NCI-H1930 (cell line): Measurements from ENCODE around the gene RNF223.
A peak's percentile ranks its signal among the peaks of the same experiment; 100 is the strongest.
"Not testable (repeated sequence)": the region's sequence is repeated elsewhere in the genome, so short reads cannot be mapped to it uniquely, and the experiment has no call there.

Source experiments
- DNase-seq, 2 experiments: peaks; one replicate each; lab custom pipeline; 2025; lab: John Stamatoyannopoulos, UW

RNF223 gene

GRCh38 chr1:1059494-1060280, 14.4 kb downstream of the RNF223 start:
- DNase-seq = peak; percentile 53 to 93

DNA sequence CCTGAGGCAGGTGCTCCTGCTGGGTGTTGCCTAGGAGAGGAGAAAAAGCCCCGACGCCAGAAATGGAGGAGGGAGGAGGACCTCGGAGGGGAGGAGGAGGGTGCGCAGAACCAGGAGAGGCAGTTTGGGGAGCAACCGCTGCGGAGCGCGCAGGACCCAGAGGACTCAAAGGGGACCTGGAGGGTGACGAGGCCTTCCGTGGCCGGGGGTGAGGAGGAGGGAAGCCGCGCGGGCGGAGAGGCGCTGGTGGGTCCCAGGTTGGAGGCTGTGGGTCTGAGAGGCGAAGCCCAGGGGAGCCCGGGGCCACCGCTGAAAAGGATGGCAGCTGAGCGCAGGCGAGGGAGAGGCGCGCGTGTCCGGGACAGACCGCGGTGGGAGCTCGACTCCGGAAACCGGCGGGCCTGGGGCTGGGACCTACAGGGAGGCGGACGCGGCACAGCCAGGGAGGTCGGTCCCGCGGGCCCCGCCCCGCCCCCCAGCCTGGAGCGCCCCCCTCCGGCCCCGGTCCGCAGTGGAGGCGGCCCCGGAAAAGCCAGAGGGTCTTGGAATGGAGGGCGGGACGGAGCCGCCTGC, 15.1 kb downstream of the RNF223 start:
- peak; percentile 52 to 84 for DNase-seq

DNA sequence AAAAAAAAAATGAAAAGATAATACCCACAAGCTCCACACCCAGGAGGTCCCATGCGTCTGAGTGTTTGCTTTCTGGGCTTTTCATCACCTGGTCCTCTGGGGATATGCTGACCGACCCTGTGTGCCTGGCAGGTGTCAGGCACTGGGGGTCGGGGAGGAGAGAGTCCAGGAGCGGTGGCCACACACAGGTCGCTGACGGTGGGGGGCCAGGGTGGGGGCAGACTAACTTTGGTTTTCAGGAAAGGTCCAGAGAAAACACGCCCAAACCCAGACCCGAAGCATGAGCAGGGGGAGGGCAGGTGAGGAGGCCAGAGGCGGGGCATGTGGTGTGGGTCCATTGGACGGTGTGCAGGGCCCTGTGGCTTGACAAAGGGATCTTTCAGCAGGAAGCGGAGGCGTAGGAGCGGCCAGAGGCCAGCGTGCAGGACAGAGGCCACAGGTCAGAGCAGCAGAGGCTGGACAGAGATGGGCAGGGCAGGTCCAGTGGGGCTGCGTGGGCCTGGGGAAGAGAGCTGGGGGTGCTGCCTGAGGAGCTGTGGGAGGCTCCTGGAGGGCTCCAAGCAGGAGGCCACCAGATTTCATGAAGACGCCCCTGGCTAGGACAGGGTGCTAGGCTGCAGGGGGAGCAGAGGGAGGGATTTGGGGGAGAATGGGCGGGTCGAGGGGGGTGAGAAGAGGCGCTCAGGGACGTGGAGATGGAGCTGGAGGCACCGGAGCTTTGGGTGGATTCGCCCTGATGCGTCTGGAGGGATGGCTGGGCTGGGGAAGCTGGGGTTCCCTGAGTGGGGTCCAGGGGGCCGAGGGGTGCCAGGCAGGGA, 15.8 kb downstream of the RNF223 start:
- no peak for DNase-seq

DNA sequence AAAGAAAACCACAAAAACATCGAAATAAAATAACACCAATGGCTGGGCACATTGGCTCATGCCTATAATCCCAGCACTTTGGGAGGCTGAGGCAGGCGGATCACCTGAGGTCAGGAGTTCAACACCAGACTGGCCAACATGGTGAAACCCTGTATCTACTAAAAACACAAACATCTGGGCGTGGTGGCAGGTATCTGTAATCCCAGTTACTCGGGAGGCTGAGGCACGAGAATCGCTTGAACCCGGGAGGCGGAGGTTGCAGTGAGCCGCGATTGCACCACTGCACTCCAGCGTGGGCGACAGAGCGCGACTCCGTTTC, 16.4 kb downstream of the RNF223 start:
- not testable (repeated sequence) for DNase-seq

DNA sequence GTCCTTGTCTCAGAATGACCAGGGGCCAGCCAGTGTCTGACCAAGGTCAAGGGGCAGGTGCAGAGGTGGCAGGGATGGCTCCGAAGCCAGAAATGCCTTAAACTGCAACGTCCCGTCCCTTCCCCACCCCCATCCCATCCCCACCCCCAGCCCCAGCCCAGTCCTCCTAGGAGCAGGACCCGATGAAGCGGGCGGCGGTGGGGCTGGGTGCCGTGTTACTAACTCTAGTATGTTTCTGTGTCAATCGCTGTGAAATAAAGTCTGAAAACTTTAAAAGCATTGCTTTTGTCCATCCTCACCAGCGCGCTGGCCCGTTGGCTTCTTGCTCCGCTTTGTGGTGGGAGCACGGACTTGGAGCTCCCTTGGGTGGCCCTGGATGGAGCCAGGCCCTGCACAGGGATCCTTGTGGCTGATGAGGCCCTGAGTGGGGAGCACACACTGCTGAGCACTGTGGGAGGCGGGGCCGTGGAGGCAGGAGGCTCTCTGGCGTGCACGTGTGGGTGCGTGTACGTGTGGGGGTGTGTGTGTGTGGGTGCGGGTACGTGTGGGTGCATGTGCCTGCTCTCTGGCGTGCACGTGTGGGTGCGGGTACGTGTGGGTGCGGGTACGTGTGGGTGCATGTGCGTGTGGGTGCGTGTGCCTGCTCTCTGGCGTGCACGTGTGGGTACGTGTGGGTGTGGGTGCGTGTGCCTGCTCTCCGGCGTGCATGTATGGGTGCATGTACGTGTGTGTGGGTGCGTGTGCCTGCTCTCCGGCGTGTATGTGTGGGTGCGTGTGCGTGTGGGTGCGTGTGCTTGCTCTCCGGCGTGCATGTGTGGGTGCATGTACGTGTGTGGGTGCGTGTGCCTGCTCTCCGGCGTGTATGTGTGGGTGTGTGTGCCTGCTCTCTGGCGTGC, 18.0 kb downstream of the RNF223 start:
- DNase-seq = no peak

DNA sequence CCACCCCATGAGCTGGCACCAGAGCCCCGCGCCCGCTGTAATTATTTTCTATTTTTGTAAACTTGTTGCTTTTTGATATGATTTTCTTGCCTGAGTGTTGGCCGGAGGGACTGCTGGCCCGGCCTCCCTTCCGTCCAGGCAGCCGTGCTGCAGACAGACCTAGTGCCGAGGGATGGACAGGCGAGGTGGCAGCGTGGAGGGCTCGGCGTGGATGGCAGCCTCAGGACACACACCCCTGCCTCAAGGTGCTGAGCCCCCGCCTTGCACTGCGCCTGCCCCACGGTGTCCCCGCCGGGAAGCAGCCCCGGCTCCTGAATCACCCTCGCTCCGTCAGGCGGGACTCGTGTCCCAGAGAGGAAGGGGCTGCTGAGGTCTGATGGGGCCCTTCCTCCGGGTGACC, 19.1 kb downstream of the RNF223 start:
- no peak for DNase-seq

DNA sequence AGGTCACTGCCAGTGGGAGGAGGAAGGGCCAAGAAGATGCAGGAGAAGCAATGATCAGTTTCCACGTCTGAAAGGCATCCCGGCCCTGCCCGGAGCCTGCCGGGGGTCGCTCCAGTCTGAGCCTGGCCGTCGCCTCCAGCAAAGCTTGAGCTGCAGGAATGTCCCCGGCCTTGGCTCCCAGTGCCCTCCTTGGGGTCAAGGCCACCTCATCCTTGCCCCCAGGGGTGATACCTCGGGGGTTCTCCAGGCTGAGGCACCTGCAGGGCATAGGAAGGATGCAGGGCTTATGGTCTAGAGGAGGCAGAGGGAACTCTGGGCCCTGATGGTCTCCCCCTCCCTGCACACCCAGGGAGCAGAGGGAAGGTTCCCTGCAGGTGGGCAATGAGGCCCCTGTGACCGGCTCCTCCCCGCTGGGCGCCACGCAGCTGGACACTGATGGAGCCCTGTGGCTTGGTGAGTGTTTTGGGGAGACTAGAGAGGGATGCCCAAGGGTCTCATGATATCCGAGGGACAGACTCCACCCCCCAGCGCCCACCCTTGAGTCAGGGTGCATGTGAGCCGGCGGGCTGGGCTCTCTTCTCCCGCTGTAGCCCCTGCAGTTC, 19.9 kb downstream of the RNF223 start:
- DNase-seq = no peak

- DNase-seq = no peak
These were observed 20.4 kb downstream of the RNF223 start for GRCh38 chr1:1053682-1054081.

DNA sequence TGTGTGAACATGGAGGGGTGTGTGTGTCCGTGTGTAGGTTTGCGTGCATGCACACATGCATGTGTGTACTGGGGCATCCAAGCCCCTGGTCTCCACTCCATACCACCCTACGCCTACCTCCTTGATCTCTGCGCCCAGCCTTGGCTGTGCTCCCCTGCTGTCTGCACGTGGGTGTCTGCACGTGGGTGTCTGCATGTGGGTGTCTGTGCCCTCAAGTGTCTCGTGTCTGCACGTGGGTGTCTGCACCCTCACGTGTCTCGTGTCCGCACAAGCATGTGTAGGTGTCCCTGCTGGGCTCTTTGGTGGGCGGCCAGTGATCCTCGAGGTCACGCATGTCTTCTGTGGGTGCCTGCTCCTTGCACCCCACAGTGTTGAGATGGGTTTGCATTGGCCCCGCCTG, 21.1 kb downstream of the RNF223 start:
- no peak for DNase-seq

- DNase-seq = no peak
These were observed 21.9 kb downstream of the RNF223 start for GRCh38 chr1:1052003-1052840.

DNA sequence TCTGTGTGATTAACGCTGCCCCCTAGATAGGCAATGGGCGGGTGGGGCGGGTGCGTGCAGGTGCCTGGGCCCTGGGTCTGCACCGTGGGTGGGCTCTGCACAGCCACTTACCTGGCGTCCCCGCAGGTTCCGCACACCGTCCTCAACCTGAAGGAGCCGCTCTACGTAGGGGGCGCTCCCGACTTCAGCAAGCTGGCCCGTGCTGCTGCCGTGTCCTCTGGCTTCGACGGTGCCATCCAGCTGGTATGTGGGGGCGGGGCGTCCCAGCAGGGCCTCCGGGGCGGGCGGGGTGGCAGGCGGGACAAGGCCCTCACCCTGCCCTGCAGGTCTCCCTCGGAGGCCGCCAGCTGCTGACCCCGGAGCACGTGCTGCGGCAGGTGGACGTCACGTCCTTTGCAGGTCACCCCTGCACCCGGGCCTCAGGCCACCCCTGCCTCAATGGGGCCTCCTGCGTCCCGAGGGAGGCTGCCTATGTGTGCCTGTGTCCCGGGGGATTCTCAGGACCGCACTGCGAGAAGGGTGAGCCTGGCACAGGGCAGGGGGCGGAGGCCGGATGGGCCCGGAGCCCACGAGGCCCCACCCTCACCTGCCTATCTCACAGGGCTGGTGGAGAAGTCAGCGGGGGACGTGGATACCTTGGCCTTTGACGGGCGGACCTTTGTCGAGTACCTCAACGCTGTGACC, 22.8 kb downstream of the RNF223 start:
- DNase-seq = no peak

DNA sequence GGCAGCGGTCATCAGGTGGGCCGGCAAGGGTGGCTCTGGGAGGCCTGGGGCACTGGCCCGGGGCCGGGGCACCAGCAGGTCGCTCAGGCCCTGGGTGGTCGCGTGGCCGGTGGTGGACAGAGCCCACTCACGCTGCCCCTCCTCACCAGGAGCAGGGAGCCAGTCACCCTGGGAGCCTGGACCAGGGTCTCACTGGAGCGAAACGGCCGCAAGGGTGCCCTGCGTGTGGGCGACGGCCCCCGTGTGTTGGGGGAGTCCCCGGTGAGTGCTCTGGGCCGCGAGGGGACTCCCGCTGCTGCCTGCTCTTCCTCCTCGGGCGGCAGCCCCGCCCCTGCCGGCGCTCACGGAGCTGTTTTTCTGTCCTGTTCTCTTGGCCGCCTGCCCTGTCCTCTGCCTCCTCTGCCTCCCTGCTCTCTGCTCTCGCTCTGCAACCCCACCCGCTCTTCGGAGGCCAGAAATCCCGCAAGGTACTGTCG, 23.5 kb downstream of the RNF223 start:
- DNase-seq = no peak

DNA sequence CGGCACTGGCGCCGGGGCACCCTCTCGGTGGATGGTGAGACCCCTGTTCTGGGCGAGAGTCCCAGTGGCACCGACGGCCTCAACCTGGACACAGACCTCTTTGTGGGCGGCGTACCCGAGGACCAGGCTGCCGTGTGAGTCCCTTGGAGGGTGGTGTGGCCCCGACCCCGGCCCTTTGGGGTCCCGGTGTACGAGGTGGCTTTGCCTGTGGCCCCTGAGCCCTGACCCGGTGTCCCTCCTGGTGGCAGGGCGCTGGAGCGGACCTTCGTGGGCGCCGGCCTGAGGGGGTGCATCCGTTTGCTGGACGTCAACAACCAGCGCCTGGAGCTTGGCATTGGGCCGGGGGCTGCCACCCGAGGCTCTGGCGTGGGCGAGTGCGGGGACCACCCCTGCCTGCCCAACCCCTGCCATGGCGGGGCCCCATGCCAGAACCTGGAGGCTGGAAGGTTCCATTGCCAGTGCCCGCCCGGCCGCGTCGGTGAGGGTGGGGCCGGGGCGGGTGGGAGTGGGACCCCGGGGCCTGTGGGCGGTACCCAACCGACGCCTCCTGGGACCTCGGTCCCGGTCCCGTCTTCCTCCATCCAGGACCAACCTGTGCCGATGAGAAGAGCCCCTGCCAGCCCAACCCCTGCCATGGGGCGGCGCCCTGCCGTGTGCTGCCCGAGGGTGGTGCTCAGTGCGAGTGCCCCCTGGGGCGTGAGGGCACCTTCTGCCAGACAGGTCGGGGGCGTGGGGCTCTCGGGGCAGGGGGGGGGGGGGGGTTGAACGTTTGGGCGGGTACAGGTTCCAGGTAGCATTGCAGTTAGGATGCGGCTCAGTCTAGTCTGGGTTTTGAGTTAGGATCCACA, 24.6 kb downstream of the RNF223 start:
- no peak for DNase-seq

DNA sequence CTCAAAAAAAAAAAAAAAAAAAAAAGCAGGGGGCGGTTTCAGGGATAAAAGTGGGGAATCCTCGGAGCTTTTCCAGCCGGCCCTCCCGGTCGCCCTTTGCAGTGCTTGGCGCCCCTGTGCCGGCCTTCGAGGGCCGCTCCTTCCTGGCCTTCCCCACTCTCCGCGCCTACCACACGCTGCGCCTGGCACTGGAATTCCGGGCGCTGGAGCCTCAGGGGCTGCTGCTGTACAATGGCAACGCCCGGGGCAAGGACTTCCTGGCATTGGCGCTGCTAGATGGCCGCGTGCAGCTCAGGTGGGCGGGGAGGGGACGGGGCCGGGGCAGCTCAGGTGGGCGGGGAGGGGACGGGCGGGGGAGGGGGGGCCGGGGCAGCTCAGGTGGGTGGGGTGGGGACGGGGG, 25.3 kb downstream of the RNF223 start:
- no peak for DNase-seq

GRCh38 chr1:1047963-1048362, 26.1 kb downstream of the RNF223 start:
- no peak for DNase-seq

DNA sequence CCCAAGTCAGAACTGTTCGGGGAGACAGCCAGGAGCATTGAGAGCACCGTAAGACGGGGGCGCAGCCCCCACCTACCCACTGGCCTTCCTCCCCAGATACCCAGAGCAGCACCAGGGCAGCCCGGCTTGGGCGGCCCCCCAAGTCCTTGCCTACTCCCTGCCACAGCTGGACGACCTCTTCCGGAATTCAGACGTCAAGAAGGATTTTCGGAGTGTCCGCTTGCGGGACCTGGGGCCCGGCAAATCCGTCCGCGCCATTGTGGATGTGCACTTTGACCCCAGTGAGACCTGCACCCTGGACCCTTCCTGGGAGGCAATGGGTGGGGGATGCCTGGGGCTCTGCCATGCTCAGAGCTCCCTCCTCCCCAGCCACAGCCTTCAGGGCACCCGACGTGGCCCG, 26.7 kb downstream of the RNF223 start:
- no peak for DNase-seq

DNA sequence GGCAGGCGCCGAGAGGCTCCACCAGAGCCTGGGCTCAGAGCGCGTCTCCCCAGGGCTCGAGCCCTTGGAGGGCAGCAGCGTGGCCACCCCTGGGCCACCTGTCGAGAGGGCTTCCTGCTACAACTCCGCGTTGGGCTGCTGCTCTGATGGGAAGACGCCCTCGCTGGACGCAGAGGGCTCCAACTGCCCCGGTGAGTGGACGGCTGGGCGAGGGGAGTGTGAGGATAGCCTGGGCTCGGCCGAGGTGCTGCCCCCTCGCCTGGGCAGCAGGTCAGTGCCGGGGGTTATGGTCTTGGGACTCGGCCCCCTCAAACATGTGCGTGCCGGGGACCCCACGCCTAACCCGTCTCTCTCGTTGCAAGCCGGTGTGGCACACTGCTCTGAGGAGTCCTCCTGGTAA, 27.3 kb downstream of the RNF223 start:
- DNase-seq = no peak

DNA sequence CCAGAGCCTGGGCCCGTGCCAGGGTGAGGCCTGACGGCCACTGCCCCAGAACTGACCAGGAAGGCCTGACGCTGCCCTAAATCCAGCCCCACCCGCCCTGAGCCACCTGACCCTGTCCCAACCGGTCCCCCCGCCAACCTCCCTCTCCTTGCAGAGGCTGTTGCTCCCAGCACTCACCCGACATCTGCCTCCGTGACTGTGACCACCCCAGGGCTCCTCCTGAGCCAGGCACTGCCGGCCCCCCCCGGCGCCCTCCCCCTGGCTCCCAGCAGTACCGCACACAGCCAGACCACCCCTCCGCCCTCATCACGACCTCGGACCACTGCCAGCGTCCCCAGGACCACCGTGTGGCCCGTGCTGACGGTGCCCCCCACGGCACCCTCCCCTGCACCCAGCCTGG, 27.9 kb downstream of the RNF223 start:
- DNase-seq = no peak

- DNase-seq = no peak
These were observed 29.0 kb downstream of the RNF223 start for GRCh38 chr1:1045129-1045528.
